CD4-positive, alpha-beta T cell treated with Interleukin-4 for 1 hour (primary cell): ENCODE measurements around the gene DTL.

Source experiments
- DNase-seq, 2 donors: peaks; one replicate each; pipeline ENCODE4 v3.0.0-alpha.2; 2020 to 2022

The DTL gene

DNA sequence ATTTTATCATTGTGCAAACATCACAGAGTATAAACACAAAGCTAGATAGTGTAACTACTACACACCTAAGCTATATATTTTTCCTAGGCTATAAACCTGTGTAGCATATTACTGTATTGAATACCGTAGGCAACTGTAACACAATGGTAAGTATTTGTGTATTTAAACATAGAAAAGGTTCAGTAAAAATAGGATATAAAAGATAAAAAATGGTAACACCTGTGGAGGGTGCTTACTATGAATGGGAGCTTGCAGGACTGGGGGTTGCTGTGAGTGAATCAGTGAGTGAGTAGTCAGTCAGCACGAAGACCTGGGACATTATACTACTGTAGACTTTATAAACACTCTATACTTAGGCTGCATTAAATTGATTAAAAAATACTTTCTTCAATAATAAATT is 4.1 kb downstream of the DTL start:
- DNase-seq: no peak

- DNase-seq: peak in 1 of 2 donors; percentile 26
Measured at GRCh38 chr1:212040629-212041412, 5.3 kb downstream of the DTL start.

GRCh38 chr1:212042436-212042835 is 6.9 kb downstream of the DTL start:
- no peak for DNase-seq

DNA sequence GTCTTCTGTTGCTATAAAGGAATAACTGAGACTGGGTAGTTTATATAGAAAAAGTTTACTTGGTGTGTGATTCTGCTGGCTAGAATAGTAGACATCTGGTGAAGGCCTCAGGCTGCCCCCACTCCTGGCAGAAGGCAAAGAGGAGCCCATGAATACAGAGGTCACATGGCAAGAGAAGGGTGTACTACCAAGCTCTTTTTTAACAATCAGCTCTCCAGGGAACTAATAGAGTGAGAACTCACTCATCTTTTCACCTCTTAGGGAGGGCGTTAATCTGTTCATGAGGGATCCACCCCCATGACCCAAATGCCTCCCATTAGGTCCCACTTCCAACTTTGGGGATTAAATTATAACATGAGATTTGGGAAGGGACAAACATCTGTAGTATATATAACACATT is 9.3 kb downstream of the DTL start:
- no peak for DNase-seq

- DNase-seq: no peak
Measured at GRCh38 chr1:212045981-212046380, 10.4 kb downstream of the DTL start.

DNA sequence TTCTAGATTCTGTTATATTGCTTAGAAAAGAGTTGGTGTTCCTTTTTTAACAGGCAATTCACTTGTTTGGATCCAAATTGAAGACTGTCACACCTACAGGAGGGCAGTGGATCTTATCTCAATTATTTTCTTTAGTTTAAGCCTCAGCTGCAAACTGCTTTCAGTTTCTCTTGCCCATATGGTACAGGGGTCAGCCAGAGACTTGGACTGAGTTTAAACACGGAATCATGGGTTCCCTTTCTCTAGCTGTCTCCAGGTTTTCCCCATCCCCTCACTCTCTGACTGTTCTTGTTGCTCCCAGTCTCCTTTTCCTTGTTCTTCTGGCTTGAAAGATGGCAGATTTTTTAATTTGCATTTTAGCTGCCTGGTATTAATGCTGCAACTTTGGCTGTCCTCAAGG is 18.4 kb downstream of the DTL start:
- DNase-seq: no peak

DNA sequence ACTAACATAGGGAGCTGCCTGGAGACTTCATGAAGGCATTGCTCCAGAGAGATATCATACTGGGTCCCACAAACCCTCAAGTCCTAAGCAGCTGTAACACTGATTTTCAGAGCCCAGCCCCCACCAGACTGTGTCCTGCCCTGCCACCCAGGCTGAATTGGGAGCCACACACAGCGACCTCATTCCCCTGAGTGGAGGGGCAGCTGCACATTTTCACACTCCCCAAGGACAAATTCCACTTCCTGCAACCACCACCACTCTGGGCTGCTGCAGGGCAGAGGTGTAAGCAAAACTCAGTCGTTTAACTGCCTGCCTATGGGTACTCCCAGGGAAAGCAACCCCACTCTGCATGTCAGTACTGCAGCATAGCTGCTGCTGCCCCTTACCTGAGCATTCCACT is 19.8 kb downstream of the DTL start:
- DNase-seq: no peak

DNA sequence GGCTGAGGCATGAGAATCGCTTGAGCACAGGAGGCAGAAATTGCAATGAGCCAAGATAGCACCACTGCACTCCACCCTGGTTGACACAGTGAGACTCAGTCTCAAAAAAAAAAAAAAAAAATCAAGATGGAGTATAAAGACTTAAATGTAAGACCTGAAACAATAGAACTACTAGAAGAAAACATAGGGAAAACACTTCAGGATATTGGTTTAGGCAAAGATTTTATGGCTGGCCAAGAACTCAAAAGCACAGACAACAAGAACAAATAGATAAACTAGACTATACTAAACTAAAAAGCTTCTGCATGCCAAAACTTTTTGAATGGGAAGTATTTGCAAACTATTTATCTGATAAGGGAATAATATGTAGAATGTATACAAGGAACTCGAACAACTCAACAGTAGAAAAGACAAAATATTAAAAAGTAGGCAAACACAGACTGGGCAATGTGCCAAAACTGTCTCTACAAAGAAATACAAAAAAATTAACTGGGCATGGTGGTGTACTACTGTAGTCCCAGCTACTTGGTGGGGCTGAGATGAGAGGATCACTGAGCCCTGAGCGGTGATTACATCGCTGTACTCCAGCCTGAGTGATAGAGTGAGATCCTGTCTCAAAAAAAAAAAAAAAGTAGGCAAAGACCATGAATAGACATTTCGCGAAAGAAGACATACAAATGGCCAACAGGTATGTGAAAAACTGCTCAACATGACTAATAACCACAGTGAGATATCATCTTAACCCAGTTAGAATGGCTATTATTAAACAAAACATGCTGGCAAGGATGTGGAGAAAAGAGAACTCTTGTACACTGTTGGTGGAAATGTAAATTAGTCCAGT is 25.3 kb downstream of the DTL start:
- no peak for DNase-seq

- peak in 1 of 2 donors; percentile 61 for DNase-seq
Measured at GRCh38 chr1:212062832-212063438, 27.4 kb downstream of the DTL start.

- DNase-seq: no peak
Measured at GRCh38 chr1:212067787-212068186, 32.2 kb downstream of the DTL start.

DNA sequence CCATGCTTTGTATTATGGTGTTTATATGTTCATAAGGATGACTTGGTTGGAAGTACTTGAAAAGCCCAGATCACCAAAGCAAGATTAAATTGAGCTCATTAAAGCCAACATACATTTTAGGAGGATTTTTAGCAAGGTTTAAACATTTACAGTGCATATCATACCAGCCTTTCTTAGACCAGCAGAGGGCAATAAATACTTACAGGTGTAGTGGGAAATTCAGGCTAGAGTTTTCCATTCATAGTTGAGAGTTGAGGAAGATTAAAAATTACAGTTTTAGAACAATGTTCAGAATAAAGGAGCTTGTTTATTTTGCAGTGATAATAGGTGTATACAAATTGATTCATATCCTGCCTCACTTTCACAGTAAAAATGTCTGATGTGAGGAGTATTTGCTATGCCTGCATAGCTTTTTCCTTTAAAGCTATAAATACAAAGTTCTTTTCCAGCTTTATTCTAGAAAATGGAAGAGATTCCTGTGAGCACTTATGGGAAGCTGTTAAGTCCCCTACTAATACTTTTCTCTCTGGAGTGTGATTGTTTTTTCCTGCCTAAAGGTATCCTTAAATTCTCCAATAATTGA is 35.3 kb downstream of the DTL start:
- DNase-seq: peak in 1 of 2 donors; percentile 71

GRCh38 chr1:212072047-212072446 is 36.5 kb downstream of the DTL start:
- no peak for DNase-seq

GRCh38 chr1:212073490-212073889 is 37.9 kb downstream of the DTL start:
- no peak for DNase-seq

DNA sequence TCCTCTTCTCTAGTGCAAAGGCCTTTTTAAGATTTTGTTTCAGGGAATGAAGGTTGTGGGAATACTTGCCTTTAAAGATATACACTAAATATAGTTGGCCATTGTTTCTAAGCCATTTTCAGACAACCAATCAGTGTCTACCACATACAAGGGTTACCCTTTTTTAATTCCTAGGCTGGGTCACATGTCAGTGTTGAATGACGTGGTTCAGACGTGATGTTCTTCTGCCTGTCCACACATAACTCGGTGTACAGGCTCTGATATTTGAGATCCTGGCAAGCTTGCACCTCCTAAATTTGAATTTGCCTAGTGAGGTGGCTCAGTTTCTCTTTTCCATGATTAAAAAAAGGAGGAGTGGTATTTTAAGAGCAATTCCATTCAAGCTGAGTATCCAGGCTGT is 38.8 kb downstream of the DTL start:
- no peak for DNase-seq

DNA sequence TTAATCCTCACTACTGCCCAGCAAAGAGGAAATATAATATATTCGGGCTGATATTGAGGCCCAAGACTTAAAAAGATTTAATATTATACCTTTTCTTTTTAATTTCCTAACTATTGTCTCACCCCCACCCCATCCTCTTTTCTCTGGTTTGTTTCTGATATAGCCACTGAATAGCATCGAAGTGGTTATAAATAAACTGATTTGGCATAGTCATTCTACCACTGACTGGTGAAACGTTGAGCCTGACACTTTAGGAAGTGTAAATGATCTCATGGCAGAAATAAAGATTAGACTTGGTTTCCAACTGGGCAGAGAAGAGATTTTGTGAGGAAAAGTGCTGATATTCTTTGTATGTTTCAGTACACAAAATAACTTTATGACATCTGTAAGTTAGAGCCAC is 39.3 kb downstream of the DTL start:
- no peak for DNase-seq

DNA sequence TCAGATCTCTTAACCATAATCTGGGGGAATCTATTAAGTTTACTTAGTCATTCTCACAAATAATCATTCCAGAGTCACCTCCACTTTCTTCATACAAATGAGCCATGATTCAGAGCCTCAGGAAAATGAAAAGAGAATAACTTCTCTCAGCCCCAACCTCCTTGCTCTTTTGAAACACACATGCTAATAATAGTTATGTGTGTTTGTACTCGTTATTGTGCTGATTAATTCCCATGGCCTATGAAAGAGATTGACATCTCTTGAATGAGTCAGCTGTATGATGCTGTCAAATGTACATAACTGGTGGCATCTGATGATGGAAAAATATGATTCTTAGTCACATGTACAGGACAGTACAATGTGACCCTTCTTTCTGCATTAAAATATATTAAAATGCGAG is 41.5 kb downstream of the DTL start:
- DNase-seq: no peak

DNA sequence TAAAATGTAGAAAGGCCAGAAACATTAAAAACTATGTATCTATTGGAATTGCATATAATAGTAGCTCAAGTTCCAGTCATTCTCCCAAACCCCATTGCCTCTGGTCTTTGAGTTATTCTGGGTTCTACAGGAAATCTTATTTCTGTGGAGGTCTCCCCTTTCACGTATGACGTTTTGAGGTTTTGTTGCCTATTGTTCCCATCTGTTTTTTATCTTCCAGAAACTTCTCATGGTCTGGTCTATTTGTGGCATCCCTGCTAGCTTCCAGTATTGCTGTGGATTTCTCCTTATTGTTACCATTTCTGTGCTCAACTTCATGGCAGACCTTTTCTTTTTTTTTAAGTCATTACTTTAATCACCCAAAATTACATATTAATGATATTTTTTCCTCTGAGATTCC is 43.3 kb downstream of the DTL start:
- DNase-seq: no peak

- no peak for DNase-seq
Measured at GRCh38 chr1:212082765-212083406, 47.3 kb downstream of the DTL start.

DNA sequence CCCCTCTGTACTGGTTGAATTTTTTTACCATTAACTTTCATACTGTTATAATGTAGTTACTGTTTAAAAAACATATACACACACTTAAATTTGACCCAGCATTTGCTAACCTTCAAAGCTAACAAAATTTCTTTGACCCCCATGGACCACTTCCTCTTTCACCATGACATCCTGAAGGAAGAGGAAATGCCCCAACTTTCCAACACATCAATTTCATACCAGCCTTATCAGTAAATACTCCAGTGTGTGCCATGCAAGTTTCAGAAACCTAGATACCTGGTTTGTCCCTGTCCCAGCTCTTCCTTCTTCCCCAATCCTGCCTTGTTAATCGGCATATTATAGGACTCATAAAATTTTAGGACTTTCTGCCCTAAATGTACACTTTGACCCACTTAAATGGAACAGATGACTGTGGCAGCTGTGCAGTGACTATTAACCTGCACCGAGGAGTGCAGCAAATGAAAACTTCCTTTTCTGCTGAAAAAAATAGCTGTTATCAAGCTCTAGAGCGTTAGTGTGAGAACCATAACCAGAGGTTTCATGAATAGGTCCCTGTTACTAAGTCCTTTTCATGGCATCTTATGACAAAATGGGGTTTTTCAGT is 54.1 kb downstream of the DTL start:
- no peak for DNase-seq

DNA sequence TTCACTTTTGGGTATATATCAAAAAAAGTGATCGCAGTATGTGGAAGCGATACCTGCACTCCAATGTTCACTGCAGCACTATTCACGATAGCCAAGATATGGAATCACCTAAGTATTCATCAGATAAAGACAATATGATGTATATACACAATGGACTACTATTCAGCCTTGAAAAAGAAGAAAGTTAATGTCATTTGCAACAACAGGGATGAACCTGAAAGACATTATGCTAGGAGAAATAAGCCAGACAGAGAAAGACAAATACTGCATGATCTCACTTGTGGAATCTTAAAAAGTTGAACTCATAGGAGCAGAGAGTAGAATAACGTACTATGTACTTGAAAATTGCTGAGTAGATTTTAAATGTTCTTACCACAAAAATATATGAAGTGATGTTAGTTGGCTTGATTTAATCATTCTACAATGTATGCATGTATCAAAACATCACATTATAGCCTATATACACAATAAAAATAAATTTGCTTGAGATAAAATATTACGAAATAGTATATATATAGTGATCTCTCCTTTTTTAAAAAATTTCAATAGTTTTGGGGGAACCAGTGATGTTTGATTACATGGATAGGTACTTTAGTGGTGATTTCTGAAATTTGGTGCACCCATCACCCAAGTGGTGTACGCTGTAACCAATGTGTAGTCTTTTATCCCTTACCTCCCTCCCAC is 56.0 kb downstream of the DTL start:
- DNase-seq: no peak

DNA sequence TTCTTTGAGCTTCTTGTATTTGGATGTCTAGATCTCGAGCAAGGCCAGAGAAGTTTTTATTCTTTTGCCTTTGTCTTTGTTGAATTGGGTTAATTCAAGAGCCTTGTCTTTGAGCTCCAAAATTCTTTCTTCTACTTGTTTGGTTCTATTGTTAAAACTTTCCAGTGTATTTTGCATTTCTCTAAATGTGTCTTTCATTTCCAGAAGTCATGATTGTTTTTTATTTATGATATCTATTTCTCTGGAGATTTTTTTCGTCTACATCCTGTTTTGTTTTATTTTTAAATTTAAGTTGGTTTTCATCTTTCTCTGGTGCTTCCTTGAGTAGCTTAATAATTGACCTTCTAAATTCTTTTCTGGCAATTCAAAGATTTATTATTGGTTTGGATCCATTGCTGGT is 61.8 kb downstream of the DTL start:
- no peak for DNase-seq

- no peak for DNase-seq
Measured at GRCh38 chr1:212098310-212098709, 62.8 kb downstream of the DTL start.
